ENCODE results near the gene RASSF7. TPM values are rescaled to one million over a fixed set of nuclear protein-coding genes. Genes with fewer than 3 reads are reported as not detected.

RASSF7 gene, protein sequence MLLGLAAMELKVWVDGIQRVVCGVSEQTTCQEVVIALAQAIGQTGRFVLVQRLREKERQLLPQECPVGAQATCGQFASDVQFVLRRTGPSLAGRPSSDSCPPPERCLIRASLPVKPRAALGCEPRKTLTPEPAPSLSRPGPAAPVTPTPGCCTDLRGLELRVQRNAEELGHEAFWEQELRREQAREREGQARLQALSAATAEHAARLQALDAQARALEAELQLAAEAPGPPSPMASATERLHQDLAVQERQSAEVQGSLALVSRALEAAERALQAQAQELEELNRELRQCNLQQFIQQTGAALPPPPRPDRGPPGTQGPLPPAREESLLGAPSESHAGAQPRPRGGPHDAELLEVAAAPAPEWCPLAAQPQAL
- total RNA-seq, result 106 TPM
- 108 TPM for polyA plus RNA-seq (ENCODE audit: insufficient read depth, low read depth, low replicate concordance)
- long read RNA-seq, donor 1, transcript RASSF7-201 (4 exons, 1,731 nt), result major isoform, 17 of 17 reads
- long read RNA-seq, donor 1, partial matches to known transcripts, result 0 of 17 reads
- long read RNA-seq, donor 1, other reads (novel, unspliced or antisense), result 0 of 17 reads
- long read RNA-seq, donor 2, transcript RASSF7-201 (4 exons, 1,731 nt), result major isoform, 19 of 43 reads
- long read RNA-seq, donor 2, partial matches to known transcripts, result 22 of 43 reads
- long read RNA-seq, donor 2, other reads (novel, unspliced or antisense), result 0 of 43 reads
- long read RNA-seq, donor 3, transcript RASSF7-201 (4 exons, 1,731 nt), result major isoform, 18 of 31 reads
- long read RNA-seq, donor 3, partial matches to known transcripts, result 7 of 31 reads
- long read RNA-seq, donor 3, other reads (novel, unspliced or antisense), result 5 of 31 reads
- long read RNA-seq, donor 4, transcript RASSF7-201 (4 exons, 1,731 nt), result major isoform, 24 of 49 reads
- long read RNA-seq, donor 4, partial matches to known transcripts, result 17 of 49 reads
- long read RNA-seq, donor 4, other reads (novel, unspliced or antisense), result 5 of 49 reads
- long read RNA-seq, donor 5, result 0 reads
- long read RNA-seq, donor 6, transcript RASSF7-201 (4 exons, 1,731 nt), result major isoform, 15 of 18 reads
- long read RNA-seq, donor 6, partial matches to known transcripts, result 0 of 18 reads
- long read RNA-seq, donor 6, other reads (novel, unspliced or antisense), result 0 of 18 reads
- long read RNA-seq, donor 7, transcript RASSF7-201 (4 exons, 1,731 nt), result major isoform, 119 of 391 reads
- long read RNA-seq, donor 7, partial matches to known transcripts, result 151 of 391 reads
- long read RNA-seq, donor 7, other reads (novel, unspliced or antisense), result 110 of 391 reads
- long read RNA-seq, donor 8, transcript RASSF7-201 (4 exons, 1,731 nt), result major isoform, 13 of 84 reads
- long read RNA-seq, donor 8, partial matches to known transcripts, result 61 of 84 reads
- long read RNA-seq, donor 8, other reads (novel, unspliced or antisense), result 5 of 84 reads
- long read RNA-seq, donor 9, transcript RASSF7-201 (4 exons, 1,731 nt), result major isoform, 13 of 41 reads
- long read RNA-seq, donor 9, partial matches to known transcripts, result 28 of 41 reads
- long read RNA-seq, donor 9, other reads (novel, unspliced or antisense), result 0 of 41 reads
- long read RNA-seq, donor 10, transcript RASSF7-201 (4 exons, 1,731 nt), result major isoform, 21 of 34 reads
- long read RNA-seq, donor 10, partial matches to known transcripts, result 10 of 34 reads
- long read RNA-seq, donor 10, other reads (novel, unspliced or antisense), result 0 of 34 reads

DNA sequence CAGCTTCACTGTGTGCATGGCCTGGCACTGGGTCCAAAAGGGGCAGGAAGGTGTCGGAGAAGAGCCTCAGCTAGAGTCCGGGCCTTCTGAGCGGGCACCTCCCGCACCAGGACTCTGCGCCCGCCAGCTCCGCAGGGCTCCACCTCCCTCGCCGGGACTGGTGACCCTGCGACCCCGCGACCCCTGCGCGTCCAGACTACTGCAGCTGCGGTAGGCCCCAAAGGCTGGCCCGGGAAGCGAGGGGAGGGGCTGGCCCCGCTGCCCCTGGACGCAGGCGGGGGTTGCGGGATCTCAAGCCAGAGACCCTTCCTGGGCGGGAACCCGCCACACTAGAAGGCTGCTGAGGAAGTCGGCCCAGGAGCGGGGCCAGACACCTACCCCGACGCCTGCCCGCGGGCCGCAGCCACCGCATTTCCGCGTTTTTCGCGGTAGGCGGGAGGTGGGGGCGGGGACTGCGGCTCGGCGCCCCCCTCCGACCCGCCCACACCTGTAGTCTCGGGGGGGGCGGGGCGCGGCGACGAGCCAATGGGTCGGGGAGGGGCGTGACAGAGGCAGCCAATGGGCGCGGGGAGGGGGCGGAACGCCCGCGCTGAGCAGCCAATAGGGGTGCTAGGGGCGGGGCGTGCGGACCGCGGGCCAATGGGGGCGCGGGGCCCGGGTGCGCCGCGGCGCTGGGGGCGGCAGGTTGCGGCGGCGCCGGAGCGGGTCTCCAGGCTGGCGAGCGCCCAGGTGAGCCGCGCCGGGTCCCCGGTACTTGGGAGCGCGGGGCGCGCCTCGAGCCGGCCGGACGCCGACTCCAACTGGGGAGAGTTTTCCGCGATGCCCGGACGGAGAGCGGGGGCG, at the start of gene RASSF7, which contains the start of gene LMNTD2:
TSS of gene RASSF7 (plus strand) at position 666 of the 843 bp plus-strand sequence. CDS start 799 bp downstream, outside the sequence.
TSS of gene LMNTD2 (minus strand) at position 434 of the 843 bp plus-strand sequence. CDS start at position 412, 22 bp downstream.
- peak; percentile 94 to 97 (median 95) for DNase-seq
- no peaks in the 10 kb centered on the region for H3K27me3 ChIP-seq (ENCODE audit: control insufficient read depth, insufficient read depth, low read length)
- TF ChIP-seq, protein P1, sequence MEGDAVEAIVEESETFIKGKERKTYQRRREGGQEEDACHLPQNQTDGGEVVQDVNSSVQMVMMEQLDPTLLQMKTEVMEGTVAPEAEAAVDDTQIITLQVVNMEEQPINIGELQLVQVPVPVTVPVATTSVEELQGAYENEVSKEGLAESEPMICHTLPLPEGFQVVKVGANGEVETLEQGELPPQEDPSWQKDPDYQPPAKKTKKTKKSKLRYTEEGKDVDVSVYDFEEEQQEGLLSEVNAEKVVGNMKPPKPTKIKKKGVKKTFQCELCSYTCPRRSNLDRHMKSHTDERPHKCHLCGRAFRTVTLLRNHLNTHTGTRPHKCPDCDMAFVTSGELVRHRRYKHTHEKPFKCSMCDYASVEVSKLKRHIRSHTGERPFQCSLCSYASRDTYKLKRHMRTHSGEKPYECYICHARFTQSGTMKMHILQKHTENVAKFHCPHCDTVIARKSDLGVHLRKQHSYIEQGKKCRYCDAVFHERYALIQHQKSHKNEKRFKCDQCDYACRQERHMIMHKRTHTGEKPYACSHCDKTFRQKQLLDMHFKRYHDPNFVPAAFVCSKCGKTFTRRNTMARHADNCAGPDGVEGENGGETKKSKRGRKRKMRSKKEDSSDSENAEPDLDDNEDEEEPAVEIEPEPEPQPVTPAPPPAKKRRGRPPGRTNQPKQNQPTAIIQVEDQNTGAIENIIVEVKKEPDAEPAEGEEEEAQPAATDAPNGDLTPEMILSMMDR (IDR thresholded peaks at IDR 0.05; ENCODE audit: borderline replicate concordance, extremely low read depth, insufficient read depth), result no peak
- intact Hi-C loops (cut with DNase I), result no loop called here
- no peak for FAIRE-seq
- H3K9me3 ChIP-seq (ENCODE audit: control insufficient read depth in 2 of 3, insufficient read depth in 1 of 3, low read length in 3 of 3), result no peaks in the 10 kb centered on the region
- peaks cover 0 to 34% (median 8%) of the 10 kb centered on the region in 3 donors for H3K4me1 ChIP-seq (ENCODE audit: control insufficient read depth in 2 of 3, insufficient read depth in 2 of 3, low read depth in 1 of 3, low read length in 3 of 3)
- peaks cover 0 to 4% (median 0%) of the 10 kb centered on the region in 3 donors for H3K36me3 ChIP-seq (ENCODE audit: control insufficient read depth in 2 of 3, insufficient read depth in 3 of 3, low read length in 3 of 3)
- H3K9ac ChIP-seq (ENCODE audit: low read length in 3 of 3), result peak within 1 kb of the TSS; percentile 30 to 55 (median 39)
- H3K4me3 ChIP-seq (ENCODE audit: low read length in 3 of 3), result peak within 1 kb of the TSS; percentile 65 to 70 (median 68)
- H3K27ac ChIP-seq (ENCODE audit: low read depth in 2 of 2, low read length in 2 of 2), result peak within 1 kb of the TSS; percentile 82 to 90

DNA sequence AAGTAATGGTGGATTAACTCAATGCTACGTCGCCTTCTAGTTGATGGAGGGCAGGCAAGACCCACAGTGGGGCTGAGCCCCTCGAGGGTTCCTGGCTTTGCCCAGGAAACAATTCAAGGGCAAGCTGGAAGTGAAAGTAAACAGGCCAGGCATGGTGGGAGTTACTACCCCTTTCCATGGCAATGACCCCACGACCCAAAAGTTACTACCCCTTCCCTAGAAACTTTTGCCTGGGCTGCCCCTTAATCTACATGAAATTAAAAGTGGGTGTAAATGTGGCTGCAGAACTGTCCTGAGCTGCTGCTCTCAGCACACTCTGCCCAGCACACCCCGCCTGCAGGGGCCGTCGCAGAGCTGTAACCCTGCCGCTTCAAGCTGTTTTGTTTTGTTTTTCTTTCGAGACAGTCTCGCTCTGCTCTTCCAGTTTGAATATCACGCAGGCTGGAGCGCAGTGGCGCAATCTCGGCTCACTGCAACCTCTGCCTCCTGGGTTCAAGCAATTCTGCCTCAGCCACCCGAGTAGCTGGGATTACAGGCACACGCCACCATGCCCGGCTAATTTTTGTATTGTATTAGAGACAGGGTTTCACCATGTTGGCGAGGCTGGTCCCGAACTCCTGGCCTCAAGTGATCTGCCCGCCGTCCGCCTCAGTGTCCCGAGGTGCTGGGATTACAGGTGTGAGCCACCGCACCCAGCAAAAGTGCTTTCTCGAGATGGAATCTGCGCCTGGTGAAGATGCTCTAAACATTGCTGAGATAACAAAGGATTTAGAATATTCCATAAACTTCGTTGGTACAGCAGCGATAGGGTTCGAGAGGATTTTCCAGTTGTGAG, 47.8 kb upstream of the RASSF7 start:
- Histone ChIP-seq H3K27ac (ENCODE audit: low read depth in 2 of 2, low read length in 2 of 2) (no peak overlapping the region), H3K9ac (ENCODE audit: low read length in 3 of 3) (no peak overlapping the region), H3K4me3 (ENCODE audit: low read length in 3 of 3) (no peak overlapping the region), H3K9me3 (ENCODE audit: control insufficient read depth in 2 of 3, insufficient read depth in 1 of 3, low read length in 3 of 3) (no peaks in the 10 kb centered on the region), H3K4me1 (ENCODE audit: control insufficient read depth in 2 of 3, insufficient read depth in 2 of 3, low read depth in 1 of 3, low read length in 3 of 3) (peaks cover 0 to under 1% (median 0%) of the 10 kb centered on the region in 3 donors), H3K27me3 (ENCODE audit: control insufficient read depth, insufficient read depth, low read length) (no peaks in the 10 kb centered on the region), H3K36me3 (ENCODE audit: control insufficient read depth in 2 of 3, insufficient read depth in 3 of 3, low read length in 3 of 3) (peaks cover 0 to 3% (median 3%) of the 10 kb centered on the region in 3 donors)
- FAIRE-seq (no peak), DNase-seq (no peak)
- TF ChIP-seq, protein P1 (IDR thresholded peaks at IDR 0.05; ENCODE audit: borderline replicate concordance, extremely low read depth, insufficient read depth), result no peak
- intact Hi-C loops (cut with DNase I), result no loop called here
